ENCODE measurements around the gene TAOK3. TPM values are rescaled to one million over a fixed set of nuclear protein-coding genes. Genes with fewer than 3 reads are reported as not detected.

TAOK3 gene
- total RNA-seq, 1 experiment from 2014 or later = 11.6 TPM

DNA sequence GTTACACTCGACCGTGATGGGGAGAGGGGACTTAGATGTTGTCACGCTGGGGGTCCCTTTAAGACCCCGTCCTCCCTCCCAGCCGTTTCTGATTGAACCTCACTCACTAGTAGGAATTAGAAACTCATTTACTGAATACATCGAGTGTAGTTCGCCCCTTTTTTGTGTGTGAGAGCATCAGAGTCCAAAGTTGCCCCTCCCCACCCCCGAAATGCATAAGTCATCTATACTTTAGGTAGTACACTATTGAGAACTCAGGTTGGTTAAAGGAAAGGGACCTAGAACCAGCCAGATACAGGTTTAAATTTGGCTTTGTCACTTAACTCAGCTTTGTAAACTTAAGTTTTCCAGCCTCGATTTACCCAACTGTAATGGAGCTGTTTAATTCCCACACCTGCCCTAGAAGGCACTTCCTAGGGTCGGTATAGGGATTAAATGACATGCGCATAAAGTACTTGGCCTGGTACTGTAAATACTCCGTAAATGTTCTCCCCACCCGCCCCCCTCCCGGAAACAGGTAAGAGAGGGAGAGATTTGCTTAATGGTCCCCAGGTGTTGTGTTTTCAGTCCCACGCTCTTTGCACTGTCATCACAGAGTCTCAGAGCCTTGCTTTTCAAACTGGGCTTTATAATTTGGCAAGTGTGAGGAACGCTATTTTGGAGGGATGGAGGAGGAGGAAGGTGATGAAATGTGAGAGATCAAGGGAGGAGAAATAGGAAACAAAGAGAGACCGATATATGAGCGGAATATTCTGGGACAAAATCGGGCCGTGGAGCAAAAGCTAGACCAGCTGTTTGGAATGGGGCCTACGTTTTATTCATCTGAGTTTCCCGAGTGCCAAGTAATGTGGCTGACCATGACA is 4.5 kb upstream of the TAOK3 start:
- peaks cover 3% of the 10 kb centered on the region; the same call in 1 of the 2 replicates for H3K4me1 ChIP-seq
- no peaks in the 10 kb centered on the region for H3K27me3 ChIP-seq
- peak overlapping the region; percentile 89 for H3K4me3 ChIP-seq
- no peak for DNase-seq
- peaks cover 16% of the 10 kb centered on the region for H3K36me3 ChIP-seq
- H3K9me3 ChIP-seq (replicated peaks) = no peaks in the 10 kb centered on the region
- H3K27ac ChIP-seq = peak overlapping the region; percentile 36

DNA sequence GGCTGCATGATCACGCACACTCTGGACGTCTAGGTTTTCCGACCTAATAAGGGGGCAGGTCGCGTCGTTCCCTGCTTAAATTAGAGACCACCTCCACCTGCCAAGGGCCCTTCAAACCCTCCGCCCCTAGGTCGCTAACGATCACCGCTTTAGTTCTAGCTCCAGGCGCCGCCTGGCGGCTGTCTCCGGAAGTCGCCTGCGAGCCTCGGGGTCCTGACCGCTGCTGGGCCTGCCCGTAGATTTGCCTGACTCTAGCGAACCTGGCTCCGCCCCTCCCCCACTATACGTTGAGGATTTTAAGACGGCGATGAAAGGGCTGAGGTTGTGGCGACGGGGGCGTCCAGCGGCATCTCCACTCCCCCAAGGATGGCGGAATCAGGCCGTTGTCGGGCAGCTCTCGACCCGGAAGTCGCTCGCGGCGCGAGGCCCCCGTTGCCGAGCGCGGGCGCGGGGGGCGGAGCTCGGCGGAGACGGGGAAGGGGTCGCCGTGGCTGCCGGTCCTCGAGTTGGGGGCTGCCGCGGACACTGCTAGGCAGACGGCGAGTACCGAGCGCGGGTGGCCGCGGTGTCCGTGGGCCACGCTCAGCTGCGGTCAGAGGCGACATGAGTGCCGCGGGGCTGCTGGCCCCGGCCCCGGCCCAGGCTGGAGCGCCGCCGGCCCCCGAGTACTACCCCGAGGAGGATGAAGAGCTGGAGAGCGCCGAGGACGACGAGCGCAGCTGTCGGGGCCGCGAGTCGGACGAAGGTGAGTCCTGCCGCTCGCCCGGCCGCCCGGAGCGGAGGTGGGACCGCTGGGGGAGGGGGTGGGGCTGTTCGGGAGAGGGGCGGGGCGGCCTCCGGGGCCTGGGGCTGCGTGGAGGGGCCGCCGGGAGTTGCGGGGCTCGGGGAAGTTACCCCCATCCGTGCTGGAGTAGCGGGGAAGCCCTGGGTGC is 3.6 kb upstream of the TAOK3 start, which contains the start of gene SUDS3:
Gene SUDS3 (plus strand): TSS at position 467 of the 932 bp plus-strand sequence. CDS start 137 bp downstream, at position 604.
- Histone ChIP-seq H3K4me3 (peak within 1 kb of the TSS; percentile 89), H3K27me3 (no peaks in the 10 kb centered on the region), H3K9me3 (replicated peaks) (no peaks in the 10 kb centered on the region), H3K4me1 (peaks cover 3% of the 10 kb centered on the region; the same call in 1 of the 2 replicates), H3K36me3 (peaks cover 16% of the 10 kb centered on the region), H3K27ac (peak within 1 kb of the TSS; percentile 93)
- DNase-seq = peak; percentile 82 to 88

DNA sequence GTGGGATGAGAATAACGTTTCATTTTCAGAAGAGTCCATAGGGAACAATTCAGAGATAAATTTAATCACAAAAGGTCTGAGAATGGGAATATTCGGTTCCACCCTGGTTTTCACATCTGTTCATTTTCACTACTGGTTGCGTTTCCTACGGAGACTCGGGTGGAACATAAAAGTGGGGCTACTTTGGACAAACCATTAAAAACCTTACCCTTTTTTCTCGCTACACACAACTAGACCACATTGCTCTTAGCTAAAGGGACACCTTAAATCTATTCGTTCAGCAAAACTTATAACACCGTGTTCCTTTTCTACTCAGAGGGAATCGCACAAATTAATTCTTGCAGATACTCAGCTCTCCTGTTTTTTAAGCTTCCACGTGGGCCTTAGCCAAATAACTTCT is 2.6 kb upstream of the TAOK3 start:
- H3K9me3 ChIP-seq (replicated peaks) = no peaks in the 10 kb centered on the region
- peaks cover 3% of the 10 kb centered on the region; the same call in 1 of the 2 replicates for H3K4me1 ChIP-seq
- H3K27me3 ChIP-seq = no peaks in the 10 kb centered on the region
- peaks cover 10% of the 10 kb centered on the region for H3K36me3 ChIP-seq
- no peak overlapping the region for H3K4me3 ChIP-seq
- H3K27ac ChIP-seq = no peak overlapping the region
- DNase-seq = no peak

DNA sequence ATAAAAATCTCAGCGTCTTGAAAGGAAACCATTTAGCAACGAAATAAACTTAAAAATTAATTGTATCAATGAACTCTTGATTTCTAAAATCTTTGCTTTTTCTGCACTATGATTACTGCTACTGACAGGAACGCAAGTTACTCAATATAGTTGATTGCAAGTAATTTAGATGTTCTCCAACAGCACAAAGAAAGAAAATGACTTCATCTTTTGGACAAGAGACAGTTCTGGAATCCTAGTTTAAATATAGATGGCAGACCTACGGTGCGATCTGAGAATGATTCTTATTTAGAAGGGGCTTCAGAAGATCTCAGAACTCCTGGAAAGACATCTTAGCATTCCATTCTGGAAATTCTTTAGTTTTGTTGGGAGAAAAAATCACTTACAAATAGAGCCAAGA is 2.2 kb upstream of the TAOK3 start:
- Histone ChIP-seq H3K4me3 (no peak overlapping the region), H3K9me3 (replicated peaks) (no peaks in the 10 kb centered on the region), H3K27me3 (no peaks in the 10 kb centered on the region), H3K36me3 (peaks cover 6% of the 10 kb centered on the region), H3K4me1 (peaks cover 3% of the 10 kb centered on the region; the same call in 1 of the 2 replicates), H3K27ac (no peak overlapping the region)
- DNase-seq = no peak

DNA sequence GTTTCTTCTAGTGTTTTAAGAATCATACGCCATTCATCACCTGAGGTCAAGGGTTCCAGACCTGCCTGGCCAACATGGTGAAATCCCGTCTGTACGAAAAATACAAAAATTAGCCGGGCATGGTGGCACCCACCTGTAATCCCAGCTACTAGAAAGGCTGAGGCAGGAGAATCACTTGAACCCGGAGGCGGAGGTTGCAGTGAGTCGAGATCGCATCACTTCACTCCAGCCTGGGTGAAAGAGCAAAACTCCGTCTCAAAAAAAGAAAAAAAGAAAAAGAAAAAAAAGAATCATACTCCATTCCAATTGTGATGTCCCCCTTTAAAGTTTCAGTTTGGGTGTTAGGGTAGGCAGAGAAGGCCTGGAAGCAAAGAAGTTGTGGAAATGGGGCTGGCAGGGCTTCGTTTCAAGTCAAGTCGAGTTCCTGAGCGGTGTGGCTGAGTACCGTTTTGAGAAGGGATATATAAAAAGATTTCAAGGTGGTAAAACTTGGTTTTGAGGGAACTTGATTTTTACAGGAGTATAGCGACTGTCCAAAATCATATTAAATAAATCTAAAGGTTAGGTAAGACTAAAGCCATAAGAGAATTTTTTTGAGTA is 1.5 kb upstream of the TAOK3 start:
- Histone ChIP-seq H3K4me3 (no peak overlapping the region), H3K4me1 (peaks cover 3% of the 10 kb centered on the region; the same call in 1 of the 2 replicates), H3K27ac (no peak overlapping the region), H3K36me3 (peaks cover 3% of the 10 kb centered on the region; the same call in 1 of the 2 replicates), H3K27me3 (no peaks in the 10 kb centered on the region), H3K9me3 (replicated peaks) (no peaks in the 10 kb centered on the region)
- no peak for DNase-seq

DNA sequence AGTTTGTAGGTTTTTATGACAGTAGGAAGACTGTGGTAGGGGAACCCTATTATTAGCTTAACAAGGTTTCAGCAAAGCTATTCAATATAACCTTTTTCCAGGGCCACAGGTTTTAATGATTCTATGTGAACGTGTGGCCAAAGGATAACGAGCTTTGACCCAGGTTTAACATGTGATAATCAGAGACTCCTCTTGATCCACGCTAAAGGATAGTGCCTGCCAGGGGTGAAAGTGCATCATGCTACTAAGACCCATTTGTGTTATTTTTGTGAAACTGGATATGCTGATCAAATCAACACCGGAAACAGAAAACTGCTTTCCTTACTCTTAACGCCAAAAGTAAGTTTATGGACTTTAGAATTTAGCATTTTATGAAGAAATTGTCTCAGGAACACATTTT is 909 bp upstream of the TAOK3 start:
- Histone ChIP-seq H3K27ac (peak overlapping the region; percentile 44; the same call in 1 of the 2 replicates), H3K9me3 (replicated peaks) (no peaks in the 10 kb centered on the region), H3K4me1 (peaks cover 3% of the 10 kb centered on the region; the same call in 1 of the 2 replicates), H3K27me3 (no peaks in the 10 kb centered on the region), H3K36me3 (0 out of 2 replicates have a peak, but pooled peaks cover under 1% of the 10 kb centered on the region), H3K4me3 (peak overlapping the region; percentile 99)
- no peak for DNase-seq

DNA sequence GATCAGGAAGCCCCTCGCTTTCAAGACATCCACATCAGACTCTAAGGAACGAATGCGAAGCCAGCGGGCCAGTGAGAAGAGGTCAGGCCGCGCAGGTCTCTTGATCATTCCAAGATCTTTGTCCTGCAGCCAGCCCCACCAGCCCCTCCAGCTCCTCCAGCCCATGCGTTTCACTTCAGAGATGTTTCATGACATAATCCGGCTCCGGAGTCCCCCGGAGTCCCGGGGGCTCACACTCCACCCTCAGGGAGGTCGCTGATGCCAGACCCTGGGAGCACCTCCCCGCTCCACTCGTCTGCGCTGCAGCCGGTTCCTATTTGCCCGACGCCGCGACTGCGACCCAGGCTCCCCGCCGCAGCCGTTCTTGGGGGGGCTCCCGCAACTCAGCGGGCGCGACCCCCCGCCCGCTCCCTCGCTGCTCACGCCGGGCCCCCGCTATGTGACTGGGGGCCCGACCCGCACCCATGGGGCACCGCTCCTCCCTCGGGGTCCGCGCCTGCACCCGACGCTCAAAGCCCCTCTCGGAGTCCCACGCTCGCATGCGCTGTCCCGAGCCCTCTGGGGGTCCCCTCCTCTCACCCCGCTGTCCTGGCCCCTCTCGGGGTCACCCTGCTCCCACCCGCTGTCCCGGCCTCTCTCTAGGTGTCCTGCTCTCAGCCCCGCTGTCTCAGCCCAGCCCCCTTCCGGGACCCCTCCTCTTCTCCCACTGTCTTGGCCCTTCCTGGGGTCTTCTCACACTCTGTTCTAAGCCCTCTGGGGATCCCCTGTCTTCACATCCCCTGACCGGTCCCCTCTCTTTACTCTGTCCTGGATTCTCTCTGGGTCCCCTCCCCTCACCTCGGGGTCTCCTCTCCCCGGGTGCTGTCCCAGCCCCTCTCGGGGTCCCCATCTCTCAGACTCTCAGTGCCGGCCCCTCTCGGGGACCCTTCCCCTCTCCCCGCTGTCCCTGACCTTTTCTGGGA is 1.1 kb downstream of the TAOK3 start:
- DNase-seq = peak in 1 of 2 experiments; percentile 2
- no peak overlapping the region for H3K27ac ChIP-seq

DNA sequence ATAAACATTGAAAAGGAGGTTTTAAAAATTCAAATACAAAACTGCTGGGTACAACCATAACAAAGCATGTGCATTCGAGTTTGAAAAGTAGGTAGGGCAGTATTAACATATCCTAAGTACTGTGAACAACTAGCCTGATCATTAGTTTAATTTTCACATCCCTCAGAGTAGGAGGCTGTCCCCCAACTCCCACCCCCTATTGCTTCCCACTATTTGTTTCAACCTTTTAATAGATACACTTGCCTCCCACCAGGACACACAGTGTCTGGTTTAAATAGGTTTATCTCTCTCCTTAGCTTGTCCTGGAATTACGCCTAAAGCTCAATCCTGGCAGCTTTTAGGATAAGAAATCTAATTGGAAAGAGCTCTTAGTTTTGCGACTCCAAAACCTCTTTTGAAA is 2.1 kb downstream of the TAOK3 start:
- no peak overlapping the region for H3K27ac ChIP-seq
- DNase-seq = no peak
- H3K4me1 ChIP-seq = peaks cover 3% of the 10 kb centered on the region; the same call in 1 of the 2 replicates
- H3K9me3 ChIP-seq (replicated peaks) = no peaks in the 10 kb centered on the region
- no peaks in the 10 kb centered on the region for H3K27me3 ChIP-seq
- H3K4me3 ChIP-seq = no peak overlapping the region
- H3K36me3 ChIP-seq = no peaks in the 10 kb centered on the region

More for the DNA sequence above, 1.1 kb downstream of the TAOK3 start:
- peak overlapping the region; percentile 99 for H3K4me3 ChIP-seq
- peaks cover 3% of the 10 kb centered on the region; the same call in 1 of the 2 replicates for H3K4me1 ChIP-seq
- H3K9me3 ChIP-seq (replicated peaks) = no peaks in the 10 kb centered on the region
- no peaks in the 10 kb centered on the region for H3K36me3 ChIP-seq
- no peaks in the 10 kb centered on the region for H3K27me3 ChIP-seq

DNA sequence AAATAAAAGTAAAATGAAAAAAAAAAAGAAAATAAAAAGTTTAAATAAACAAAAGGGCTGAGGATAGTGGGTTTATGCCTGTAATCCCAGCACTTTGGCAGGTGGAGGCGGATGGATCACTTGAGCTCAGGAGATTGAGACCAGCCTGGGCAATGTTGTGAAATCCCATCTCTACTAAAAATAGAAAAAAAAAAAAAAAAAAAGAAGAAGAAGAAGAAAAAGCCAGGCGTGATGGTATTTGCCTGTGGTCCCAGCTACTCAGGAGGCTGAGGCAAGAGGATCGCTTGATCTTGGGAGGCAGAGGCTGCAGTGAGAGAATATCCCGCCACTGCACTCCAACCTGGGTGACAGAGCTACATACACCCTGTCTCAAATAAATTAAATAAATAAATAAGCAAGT is 3.9 kb downstream of the TAOK3 start:
- no peak for DNase-seq
- H3K27ac ChIP-seq = no peak overlapping the region

DNA sequence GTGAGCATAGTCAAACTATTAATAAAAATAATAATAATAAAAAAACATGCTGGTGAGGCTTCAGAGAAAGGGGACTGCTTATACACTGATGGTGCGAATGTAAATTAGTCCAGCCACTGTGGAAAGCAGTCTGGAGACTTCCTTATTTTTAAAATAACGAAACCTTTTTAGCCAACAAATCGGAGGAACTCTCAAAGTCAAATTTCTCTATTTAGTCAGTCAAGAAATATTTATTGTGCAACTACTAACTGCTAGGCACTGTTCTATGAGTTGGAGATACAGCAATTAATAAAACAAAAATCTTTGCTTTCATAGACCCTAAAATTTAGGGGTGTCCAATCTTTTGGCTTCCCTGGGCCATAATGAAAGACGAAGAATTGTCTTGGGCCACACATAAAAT is 10.8 kb downstream of the TAOK3 start:
- peaks cover 4% of the 10 kb centered on the region for H3K4me1 ChIP-seq
- H3K36me3 ChIP-seq = no peaks in the 10 kb centered on the region
- H3K4me3 ChIP-seq = no peak overlapping the region
- no peak overlapping the region for H3K27ac ChIP-seq
- no peaks in the 10 kb centered on the region for H3K9me3 ChIP-seq (replicated peaks)
- no peak for DNase-seq
- H3K27me3 ChIP-seq = no peaks in the 10 kb centered on the region

More for the DNA sequence above, 3.9 kb downstream of the TAOK3 start:
- Histone ChIP-seq H3K9me3 (replicated peaks) (no peaks in the 10 kb centered on the region), H3K27me3 (no peaks in the 10 kb centered on the region), H3K36me3 (no peaks in the 10 kb centered on the region), H3K4me3 (no peak overlapping the region), H3K4me1 (peaks cover 3% of the 10 kb centered on the region; the same call in 1 of the 2 replicates)

DNA sequence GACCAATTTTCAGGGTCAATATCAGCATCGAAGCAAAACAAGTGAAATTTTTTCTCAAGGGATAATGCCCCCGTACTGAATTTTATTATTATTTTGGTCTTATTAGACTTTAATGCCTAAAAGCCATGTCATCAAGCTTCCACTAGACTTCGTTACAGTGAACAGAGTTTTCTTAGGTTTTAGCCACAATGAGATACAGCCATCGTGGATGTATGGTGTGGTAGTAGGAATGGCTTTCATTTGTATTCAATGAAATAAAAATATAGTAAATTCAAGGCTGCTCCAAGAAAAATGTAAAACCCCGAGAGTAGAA is 11.7 kb downstream of the TAOK3 start:
- Histone ChIP-seq H3K4me1 (peaks cover 6% of the 10 kb centered on the region), H3K27me3 (no peaks in the 10 kb centered on the region), H3K9me3 (replicated peaks) (no peaks in the 10 kb centered on the region), H3K27ac (no peak overlapping the region), H3K4me3 (no peak overlapping the region), H3K36me3 (no peaks in the 10 kb centered on the region)
- no peak for DNase-seq

DNA sequence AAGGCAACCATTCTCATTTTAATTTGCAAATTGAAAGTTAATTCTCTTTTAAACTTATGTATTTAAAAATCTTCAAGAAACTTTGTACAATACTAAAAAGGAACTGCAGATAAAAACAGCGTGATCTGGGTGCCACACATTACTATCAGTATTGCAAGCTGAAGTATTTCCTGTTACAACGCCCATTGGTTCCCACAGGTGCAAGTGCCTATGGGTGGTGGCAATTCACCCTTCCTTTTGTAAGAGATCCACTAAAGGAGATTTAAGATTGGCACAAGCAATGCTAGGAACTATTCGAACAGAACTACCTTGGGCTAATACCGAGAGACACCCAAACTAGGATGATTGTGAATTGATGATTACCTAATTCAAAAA is 13.2 kb downstream of the TAOK3 start:
- Histone ChIP-seq H3K27me3 (no peaks in the 10 kb centered on the region), H3K4me1 (peaks cover 6% of the 10 kb centered on the region), H3K9me3 (replicated peaks) (no peaks in the 10 kb centered on the region), H3K4me3 (no peak overlapping the region), H3K36me3 (no peaks in the 10 kb centered on the region), H3K27ac (no peak overlapping the region)
- DNase-seq = no peak

DNA sequence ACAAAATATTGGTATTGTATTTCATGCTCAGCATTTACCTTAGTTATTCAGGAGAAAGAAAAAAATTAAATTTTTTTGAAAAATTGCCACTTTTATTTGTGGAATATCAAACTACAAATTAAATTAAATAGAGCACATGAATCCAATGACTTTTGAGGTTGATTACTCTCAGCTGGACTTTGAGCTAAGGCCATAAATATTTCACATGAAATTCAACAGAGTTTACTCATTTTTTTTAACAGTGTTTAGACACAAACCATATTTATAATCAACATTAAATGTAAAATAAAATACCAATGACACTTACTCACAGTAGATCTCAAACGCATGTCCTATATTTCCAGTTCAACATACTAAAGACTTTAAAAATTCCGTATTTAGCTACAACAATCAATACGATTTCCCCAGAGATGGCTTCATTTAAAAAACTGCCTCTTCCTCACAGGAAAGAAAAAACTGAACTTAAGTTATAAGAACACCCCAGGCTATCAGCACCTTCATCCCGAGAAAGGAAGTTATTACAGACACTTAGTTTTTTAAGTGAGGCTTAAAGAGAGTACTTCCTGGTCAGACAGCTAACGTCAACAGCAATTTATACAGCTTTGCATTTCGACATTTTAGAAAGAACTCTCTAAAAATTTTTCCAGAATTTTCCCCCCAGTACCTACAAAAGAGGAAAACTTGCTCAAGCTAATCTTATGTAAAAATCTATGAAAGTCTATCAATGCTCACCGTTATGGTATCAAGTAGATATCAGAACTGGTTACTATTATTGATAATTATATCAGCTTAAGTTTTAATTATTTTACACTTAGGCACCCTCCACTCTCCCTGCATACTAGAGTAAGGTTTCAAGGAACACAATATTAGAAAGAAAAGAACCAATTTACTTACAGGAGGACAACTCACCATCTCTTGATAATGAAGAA is 13.8 kb downstream of the TAOK3 start:
- Histone ChIP-seq H3K9me3 (replicated peaks) (no peaks in the 10 kb centered on the region), H3K27ac (no peak overlapping the region), H3K36me3 (no peaks in the 10 kb centered on the region), H3K27me3 (no peaks in the 10 kb centered on the region), H3K4me3 (no peak overlapping the region), H3K4me1 (peaks cover 6% of the 10 kb centered on the region)
- no peak for DNase-seq
